ENCODE data around the gene PKP3.

PKP3 gene

GRCh38 chr11:381501-382072, 12.4 kb upstream of the PKP3 start:
- TF ChIP-seq CTCF (IDR thresholded peaks at IDR 0.05; ENCODE audit: low read depth, low read length) = no peak
- DNase-seq (ENCODE audit: low read depth, low spot score) = no peak
- in situ Hi-C loops (cut with HindIII; ENCODE audit: low sequenced_read_pairs) = no loop called here
- H3K4me3 ChIP-seq (ENCODE audit: low read depth, low read length) = no peak overlapping the region

- no peak for DNase-seq (ENCODE audit: low read depth, low spot score)
- TF ChIP-seq CTCF (IDR thresholded peaks at IDR 0.05; ENCODE audit: low read depth, low read length) = no peak
- in situ Hi-C loops (cut with HindIII; ENCODE audit: low sequenced_read_pairs) = no loop called here
- no peak overlapping the region for H3K4me3 ChIP-seq (ENCODE audit: low read depth, low read length)
Measured at GRCh38 chr11:382081-382629, 11.9 kb upstream of the PKP3 start.

GRCh38 chr11:383431-383830, 10.6 kb upstream of the PKP3 start:
- no peak for DNase-seq (ENCODE audit: low read depth, low spot score)
- no peak for TF ChIP-seq CTCF (IDR thresholded peaks at IDR 0.05; ENCODE audit: low read depth, low read length)
- in situ Hi-C loops (cut with HindIII; ENCODE audit: low sequenced_read_pairs) = no loop called here
- no peak overlapping the region for H3K4me3 ChIP-seq (ENCODE audit: low read depth, low read length)

- in situ Hi-C loops (cut with HindIII; ENCODE audit: low sequenced_read_pairs) = no loop called here
- DNase-seq (ENCODE audit: low read depth, low spot score) = no peak
- no peak overlapping the region for H3K4me3 ChIP-seq (ENCODE audit: low read depth, low read length)
- TF ChIP-seq CTCF (IDR thresholded peaks at IDR 0.05; ENCODE audit: low read depth, low read length) = no peak
Measured at GRCh38 chr11:384511-384910, 9.5 kb upstream of the PKP3 start.

GRCh38 chr11:385594-386351, 8.2 kb upstream of the PKP3 start:
- H3K4me3 ChIP-seq (ENCODE audit: low read depth, low read length) = no peak overlapping the region
- no peak for DNase-seq (ENCODE audit: low read depth, low spot score)
- in situ Hi-C loops (cut with HindIII; ENCODE audit: low sequenced_read_pairs) = no loop called here
- no peak for TF ChIP-seq CTCF (IDR thresholded peaks at IDR 0.05; ENCODE audit: low read depth, low read length)

- in situ Hi-C loops (cut with HindIII; ENCODE audit: low sequenced_read_pairs) = no loop called here
- no peak overlapping the region for H3K4me3 ChIP-seq (ENCODE audit: low read depth, low read length)
- no peak for TF ChIP-seq CTCF (IDR thresholded peaks at IDR 0.05; ENCODE audit: low read depth, low read length)
- no peak for DNase-seq (ENCODE audit: low read depth, low spot score)
Measured at GRCh38 chr11:386483-386882, 7.5 kb upstream of the PKP3 start.

Measured in astrocyte of the spinal cord (primary cell).